ENCODE results near the gene MLST8. TPM values are rescaled to one million over a fixed set of nuclear protein-coding genes. Genes with fewer than 3 reads are reported as not detected.

MLST8 gene
- total RNA-seq, 1 donor from 2014 or later: 51.6 TPM

DNA sequence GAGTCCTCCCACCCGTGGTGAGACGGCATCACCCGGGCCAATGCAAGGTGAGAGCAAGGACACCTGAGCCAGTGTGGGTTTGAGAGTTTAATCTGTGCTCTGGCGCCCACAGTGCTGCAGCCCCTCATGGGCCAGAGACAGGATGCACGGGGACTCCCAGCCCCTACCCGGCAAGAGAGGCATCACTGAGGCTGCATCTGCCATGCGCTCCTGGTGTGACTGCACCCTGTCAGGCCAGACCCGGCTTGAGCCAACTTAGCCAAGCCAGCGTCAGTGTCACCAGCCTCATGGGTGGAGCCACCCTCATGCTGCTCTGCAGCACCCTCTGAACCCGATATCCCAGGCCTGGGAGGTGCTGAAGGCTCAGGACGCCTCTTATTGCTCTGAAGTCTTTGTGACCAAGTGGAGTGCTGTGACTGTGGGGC, 6.7 kb downstream of the MLST8 start:
- intact Hi-C loops (cut with DNase I): no loop called here
- TF ChIP-seq POLR2AphosphoS5 (IDR thresholded peaks at IDR 0.05; ENCODE audit: insufficient read depth in 1 of 2, low read depth in 1 of 2) (no peak), POLR2A (IDR thresholded peaks at IDR 0.05) (no peak)
- TF ChIP-seq, protein P1, sequence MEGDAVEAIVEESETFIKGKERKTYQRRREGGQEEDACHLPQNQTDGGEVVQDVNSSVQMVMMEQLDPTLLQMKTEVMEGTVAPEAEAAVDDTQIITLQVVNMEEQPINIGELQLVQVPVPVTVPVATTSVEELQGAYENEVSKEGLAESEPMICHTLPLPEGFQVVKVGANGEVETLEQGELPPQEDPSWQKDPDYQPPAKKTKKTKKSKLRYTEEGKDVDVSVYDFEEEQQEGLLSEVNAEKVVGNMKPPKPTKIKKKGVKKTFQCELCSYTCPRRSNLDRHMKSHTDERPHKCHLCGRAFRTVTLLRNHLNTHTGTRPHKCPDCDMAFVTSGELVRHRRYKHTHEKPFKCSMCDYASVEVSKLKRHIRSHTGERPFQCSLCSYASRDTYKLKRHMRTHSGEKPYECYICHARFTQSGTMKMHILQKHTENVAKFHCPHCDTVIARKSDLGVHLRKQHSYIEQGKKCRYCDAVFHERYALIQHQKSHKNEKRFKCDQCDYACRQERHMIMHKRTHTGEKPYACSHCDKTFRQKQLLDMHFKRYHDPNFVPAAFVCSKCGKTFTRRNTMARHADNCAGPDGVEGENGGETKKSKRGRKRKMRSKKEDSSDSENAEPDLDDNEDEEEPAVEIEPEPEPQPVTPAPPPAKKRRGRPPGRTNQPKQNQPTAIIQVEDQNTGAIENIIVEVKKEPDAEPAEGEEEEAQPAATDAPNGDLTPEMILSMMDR (IDR thresholded peaks at IDR 0.05): no peak
- H3K27ac ChIP-seq: no peak overlapping the region
- peaks cover 0 to 23% of the 10 kb centered on the region in 2 donors for H3K36me3 ChIP-seq
- H3K9me3 ChIP-seq: no peaks in the 10 kb centered on the region
- no peaks in the 10 kb centered on the region for H3K27me3 ChIP-seq
- H3K4me1 ChIP-seq: peaks cover 33% of the 10 kb centered on the region
- no peak overlapping the region for H3K4me3 ChIP-seq
- no peak for DNase-seq (ENCODE audit: extremely low spot score in 2 of 2)

DNA sequence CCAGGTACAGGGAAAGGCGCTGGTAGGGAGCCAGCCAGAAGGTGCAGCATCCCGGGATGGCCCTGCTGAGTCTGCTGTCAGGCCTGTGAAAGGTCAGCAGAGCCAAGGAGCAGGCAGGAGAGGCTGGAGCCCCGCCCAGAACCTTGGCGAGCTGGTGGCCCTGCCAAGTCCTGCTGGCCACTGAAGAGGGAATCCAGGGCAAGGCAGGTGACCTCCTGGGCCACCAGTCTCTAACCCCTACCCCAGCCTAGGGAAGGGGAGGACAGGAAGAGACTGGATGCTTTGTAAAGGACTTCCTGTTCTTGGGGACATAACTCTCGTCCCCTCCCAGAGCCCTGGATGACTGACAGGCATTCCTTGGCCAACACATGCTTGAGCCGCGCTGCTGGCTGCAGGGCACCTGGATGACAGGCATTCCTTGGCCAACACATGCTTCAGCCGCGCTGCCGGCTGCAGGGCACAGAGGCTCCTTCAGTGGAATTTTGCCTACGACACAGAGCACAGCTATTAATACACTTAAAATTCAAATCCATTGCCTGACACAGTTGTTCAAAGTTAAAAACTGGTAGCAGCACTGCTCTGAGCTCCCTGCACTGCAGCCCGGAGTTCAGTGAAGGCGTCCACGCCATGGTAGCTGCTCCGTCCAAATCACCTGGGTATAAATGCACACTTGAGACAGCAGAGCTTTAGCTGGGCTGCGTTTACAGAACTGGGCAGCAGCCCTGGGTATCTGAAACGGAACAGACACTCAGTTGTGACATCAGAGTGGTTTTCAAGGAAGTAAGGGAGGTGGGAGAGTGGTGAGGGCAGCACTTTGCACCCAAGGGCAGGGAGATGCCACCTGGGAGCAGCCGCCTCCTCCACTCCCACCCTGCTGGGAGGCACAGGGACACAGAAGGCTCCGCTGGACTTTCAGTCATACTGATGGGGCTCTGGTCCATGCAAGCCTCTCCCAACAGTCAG, 7.4 kb downstream of the MLST8 start:
- H3K4me3 ChIP-seq: peak overlapping the region in 1 of 2 donors; percentile 61
- H3K36me3 ChIP-seq: peaks cover 0 to 23% of the 10 kb centered on the region in 2 donors
- no peaks in the 10 kb centered on the region for H3K9me3 ChIP-seq
- intact Hi-C loops (cut with DNase I): no loop called here
- no peaks in the 10 kb centered on the region for H3K27me3 ChIP-seq
- no peak for DNase-seq (ENCODE audit: extremely low spot score in 2 of 2)
- peaks cover 31% of the 10 kb centered on the region for H3K4me1 ChIP-seq
- H3K27ac ChIP-seq: no peak overlapping the region
- no peak for TF ChIP-seq POLR2AphosphoS5 (IDR thresholded peaks at IDR 0.05; ENCODE audit: insufficient read depth in 1 of 2, low read depth in 1 of 2)

DNA sequence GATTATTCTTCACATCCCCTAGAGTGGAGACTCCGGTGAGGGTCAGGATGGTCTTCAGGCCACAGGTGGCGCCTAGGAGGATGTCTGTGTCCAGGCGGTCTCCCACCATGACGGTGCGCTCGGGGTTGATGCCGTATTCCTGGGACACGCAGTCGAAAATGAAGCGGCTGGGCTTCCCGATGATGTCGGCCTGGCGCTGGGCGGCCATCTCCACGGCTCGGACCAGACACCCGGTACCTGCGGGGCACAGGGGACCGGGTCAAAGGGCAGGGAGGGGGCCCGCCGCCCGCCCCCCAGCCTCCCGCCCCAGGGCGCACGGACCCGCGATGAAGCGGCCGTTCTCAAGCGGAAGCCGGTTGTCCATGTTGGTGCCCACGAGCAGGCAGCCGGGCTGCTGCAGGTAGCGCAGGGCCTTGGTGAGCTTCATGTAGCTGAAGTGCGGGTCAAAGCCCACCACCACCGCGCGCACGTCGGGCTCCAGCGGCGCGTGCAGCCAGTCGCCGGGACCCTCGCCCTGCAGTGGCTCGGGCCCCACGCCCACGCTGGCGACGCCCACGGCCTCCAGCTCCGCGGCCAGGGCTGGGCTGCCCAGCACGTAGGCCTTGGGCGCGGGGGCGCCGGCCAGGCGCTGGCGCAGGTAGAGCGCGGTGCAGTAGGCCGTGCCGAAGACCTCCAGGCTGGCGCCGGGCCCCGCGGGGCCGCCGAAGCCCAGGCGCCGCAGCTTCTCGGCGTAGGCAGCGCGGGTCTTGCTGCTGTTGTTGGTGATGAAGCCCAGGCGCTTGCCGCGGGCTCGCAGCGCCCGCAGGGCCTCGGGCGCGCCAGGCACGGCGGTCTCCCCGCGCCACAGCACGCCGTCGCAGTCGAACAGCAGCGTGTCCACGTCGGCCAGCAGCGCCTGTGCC, 8.8 kb downstream of the MLST8 start:
- Histone ChIP-seq H3K9me3 (no peaks in the 10 kb centered on the region), H3K27ac (peak overlapping the region; percentile 21), H3K36me3 (peaks cover 0 to 10% of the 10 kb centered on the region in 2 donors), H3K27me3 (no peaks in the 10 kb centered on the region), H3K4me1 (peaks cover 31% of the 10 kb centered on the region), H3K4me3 (peak overlapping the region; percentile 61)
- intact Hi-C loops (cut with DNase I): no loop called here
- TF ChIP-seq POLR2AphosphoS5 (IDR thresholded peaks at IDR 0.05; ENCODE audit: insufficient read depth in 1 of 2, low read depth in 1 of 2) (no peak), POLR2A (IDR thresholded peaks at IDR 0.05) (no peak)
- TF ChIP-seq, protein P1 (IDR thresholded peaks at IDR 0.05): no peak
- no peak for DNase-seq (ENCODE audit: extremely low spot score in 2 of 2)

DNA sequence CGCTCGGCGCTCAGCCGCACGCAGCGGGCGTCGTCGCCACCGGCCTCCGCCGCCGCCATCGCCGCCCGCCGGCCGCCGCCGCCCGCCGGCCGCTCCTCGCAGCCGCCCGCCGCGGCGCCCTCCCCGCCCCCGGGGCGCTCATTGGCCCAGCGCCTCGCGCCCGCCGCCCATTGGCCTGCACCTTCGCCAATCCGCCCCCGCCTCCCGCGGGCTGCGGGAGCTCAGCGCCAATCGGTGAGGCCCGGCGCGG, 9.4 kb downstream of the MLST8 start, which contains the start of gene PGP:
PGP (minus strand) TSS at position 122 of the 250 bp plus-strand sequence; CDS start at position 59, 63 bp downstream.
- no peak for DNase-seq (ENCODE audit: extremely low spot score in 2 of 2)
- TF ChIP-seq, protein P1 (IDR thresholded peaks at IDR 0.05): no peak
- TF ChIP-seq POLR2A (IDR thresholded peaks at IDR 0.05): no peak
- TF ChIP-seq POLR2AphosphoS5 (IDR thresholded peaks at IDR 0.05; ENCODE audit: insufficient read depth in 1 of 2, low read depth in 1 of 2): no peak
- H3K36me3 ChIP-seq: peaks cover 0 to 4% of the 10 kb centered on the region in 2 donors
- intact Hi-C loops (cut with DNase I): no loop called here
- no peaks in the 10 kb centered on the region for H3K27me3 ChIP-seq
- peak within 1 kb of the TSS; percentile 84 for H3K27ac ChIP-seq
- H3K9me3 ChIP-seq: no peaks in the 10 kb centered on the region
- H3K4me1 ChIP-seq: peaks cover 31% of the 10 kb centered on the region
- H3K4me3 ChIP-seq: peak within 1 kb of the TSS; percentile 61 to 76

DNA sequence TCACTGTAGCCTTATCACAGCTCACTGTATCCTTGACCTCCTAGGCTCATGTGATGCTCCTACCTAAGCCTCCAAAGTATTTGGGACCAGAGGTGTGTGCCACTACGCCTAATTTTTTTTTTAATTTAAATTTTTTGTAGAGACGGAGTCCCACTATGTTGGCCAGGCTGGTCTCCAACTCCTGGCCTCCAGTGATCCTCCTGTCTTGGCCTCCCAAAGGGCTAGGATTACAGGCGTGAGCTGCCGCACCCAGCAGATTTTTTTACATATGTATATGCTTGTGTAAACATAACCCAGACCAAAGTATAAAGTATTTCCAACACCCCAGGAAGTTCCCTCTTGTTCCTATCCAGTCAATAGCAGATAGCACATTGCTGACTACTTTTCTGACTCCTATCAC, 11.1 kb downstream of the MLST8 start:
- Histone ChIP-seq H3K36me3 (no peaks in the 10 kb centered on the region), H3K4me3 (no peak overlapping the region), H3K27me3 (no peaks in the 10 kb centered on the region), H3K9me3 (no peaks in the 10 kb centered on the region), H3K4me1 (peaks cover 31% of the 10 kb centered on the region), H3K27ac (no peak overlapping the region)
- TF ChIP-seq POLR2A (IDR thresholded peaks at IDR 0.05) (no peak), POLR2AphosphoS5 (IDR thresholded peaks at IDR 0.05; ENCODE audit: insufficient read depth in 1 of 2, low read depth in 1 of 2) (no peak)
- TF ChIP-seq, protein P1 (IDR thresholded peaks at IDR 0.05): no peak
- no peak for DNase-seq (ENCODE audit: extremely low spot score in 2 of 2)
- intact Hi-C loops (cut with DNase I): no loop called here

All from vagina (tissue), 2 donors.